Measurements from ENCODE around the gene ATXN8OS.
"Not testable (repeated sequence)": the region's sequence is repeated elsewhere in the genome, so short reads cannot be mapped to it uniquely, and the experiment has no call there.

The ATXN8OS gene

DNA sequence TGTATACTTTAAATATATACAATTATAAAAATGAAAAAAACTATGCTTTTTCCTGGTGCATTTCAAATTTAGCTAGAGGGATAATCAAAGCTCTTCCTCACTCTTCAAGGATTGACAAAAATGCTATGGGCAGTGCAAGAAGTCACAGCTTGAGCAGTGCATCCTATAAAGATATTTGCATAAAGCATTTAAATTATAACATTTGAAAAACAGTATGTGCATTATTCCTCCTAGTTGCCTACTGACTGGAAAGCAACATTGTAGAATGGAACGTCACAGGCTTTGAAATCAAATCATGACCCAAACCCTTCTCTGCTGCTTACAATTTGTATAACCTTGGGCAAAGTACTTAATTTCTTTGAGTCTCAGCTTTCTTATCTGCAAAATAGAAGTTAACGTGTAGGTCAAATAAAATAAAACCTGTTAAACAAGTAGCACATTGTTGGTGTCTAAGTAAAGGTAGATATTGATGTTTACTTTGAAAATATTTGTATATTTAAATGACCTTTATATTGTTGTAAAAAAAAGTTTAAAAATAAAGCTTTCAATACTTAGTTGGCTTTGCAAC, 9.8 kb downstream of the ATXN8OS start:
- no peak overlapping the region for H3K27ac ChIP-seq (ENCODE audit: insufficient read depth, low read depth, low read length, poor library complexity, severe bottlenecking)
- WGBS, 2 experiments = 81 to 95% methylated on average over 2 of the region's 2 CpGs

DNA sequence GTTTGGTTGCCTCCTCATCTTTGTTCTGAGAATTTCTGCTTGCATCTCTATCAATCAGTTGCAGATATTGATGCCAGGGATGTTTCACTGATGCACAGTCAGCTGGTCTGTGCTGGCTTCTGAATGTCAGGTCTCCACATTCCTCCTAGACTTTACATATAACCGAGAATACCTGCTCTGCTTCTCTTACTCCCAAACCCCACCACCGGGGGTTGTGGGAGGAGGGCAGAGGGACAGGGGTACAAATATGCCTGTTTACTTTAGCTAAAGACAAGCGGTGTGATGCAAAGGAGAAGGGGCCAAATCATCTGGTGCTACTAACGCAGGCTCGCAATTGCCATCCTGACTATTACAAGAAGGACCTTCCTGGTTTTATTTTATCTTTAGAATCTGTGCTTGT, 18.1 kb downstream of the ATXN8OS start:
- H3K9me3 ChIP-seq (ENCODE audit: control insufficient read depth, low read length) = no peaks in the 10 kb centered on the region
- no peaks in the 10 kb centered on the region for H3K36me3 ChIP-seq (ENCODE audit: control insufficient read depth, insufficient read depth, low read length)
- WGBS, 2 experiments = 78 to 86% methylated on average over 4 to 5 of the region's 5 CpGs
- H3K4me1 ChIP-seq (ENCODE audit: control insufficient read depth, insufficient read depth, low read length) = no peaks in the 10 kb centered on the region
- H3K27ac ChIP-seq (ENCODE audit: insufficient read depth, low read depth, low read length, poor library complexity, severe bottlenecking) = no peak overlapping the region
- H3K27me3 ChIP-seq (ENCODE audit: control insufficient read depth, insufficient read depth, low read length, poor library complexity, severe bottlenecking) = no peaks in the 10 kb centered on the region
- no peak overlapping the region for H3K4me3 ChIP-seq (ENCODE audit: insufficient read depth, low read depth, low read length)

More for the DNA sequence above, 9.8 kb downstream of the ATXN8OS start:
- Histone ChIP-seq H3K36me3 (ENCODE audit: control insufficient read depth, insufficient read depth, low read length) (no peaks in the 10 kb centered on the region), H3K4me1 (ENCODE audit: control insufficient read depth, insufficient read depth, low read length) (no peaks in the 10 kb centered on the region), H3K4me3 (ENCODE audit: insufficient read depth, low read depth, low read length) (no peak overlapping the region), H3K9me3 (ENCODE audit: control insufficient read depth, low read length) (no peaks in the 10 kb centered on the region), H3K27me3 (ENCODE audit: control insufficient read depth, insufficient read depth, low read length, poor library complexity, severe bottlenecking) (no peaks in the 10 kb centered on the region)

- no peak overlapping the region for H3K4me3 ChIP-seq (ENCODE audit: insufficient read depth, low read depth, low read length)
- H3K27ac ChIP-seq (ENCODE audit: insufficient read depth, low read depth, low read length, poor library complexity, severe bottlenecking) = no peak overlapping the region
- no CpG with 5 or more reads among the region's 2 CpGs for WGBS, 2 experiments
- H3K9me3 ChIP-seq (ENCODE audit: control insufficient read depth, low read length) = no peaks in the 10 kb centered on the region
- no peaks in the 10 kb centered on the region for H3K27me3 ChIP-seq (ENCODE audit: control insufficient read depth, insufficient read depth, low read length, poor library complexity, severe bottlenecking)
- H3K4me1 ChIP-seq (ENCODE audit: control insufficient read depth, insufficient read depth, low read length) = no peaks in the 10 kb centered on the region
- no peaks in the 10 kb centered on the region for H3K36me3 ChIP-seq (ENCODE audit: control insufficient read depth, insufficient read depth, low read length)
Measured at GRCh38 chr13:70128098-70128497, 20.5 kb downstream of the ATXN8OS start.

DNA sequence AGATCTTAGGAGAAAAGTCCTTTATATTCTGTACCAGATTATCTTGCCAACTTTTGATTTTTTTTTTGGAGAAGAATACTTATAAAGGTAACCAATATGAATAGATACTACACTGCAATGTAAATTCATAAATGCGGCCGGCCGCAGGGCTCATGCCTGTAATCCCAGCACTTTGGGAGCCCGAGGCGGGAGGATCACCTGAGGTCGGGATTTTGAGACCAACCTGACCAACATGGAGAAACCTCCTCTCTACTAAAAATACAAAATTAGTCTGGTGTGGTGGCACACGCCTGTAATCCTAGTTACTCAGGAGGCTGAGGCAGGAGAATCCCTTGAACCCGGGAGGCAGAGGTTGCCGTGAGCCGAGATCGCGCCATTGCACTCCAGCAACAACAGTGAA, 35.0 kb downstream of the ATXN8OS start:
- 89 to 91% methylated on average over 12 of the region's 12 CpGs for WGBS, 2 experiments
- not testable (repeated sequence) for H3K9me3 ChIP-seq (ENCODE audit: control insufficient read depth, low read length); H3K4me3 ChIP-seq (ENCODE audit: insufficient read depth, low read depth, low read length); H3K4me1 ChIP-seq (ENCODE audit: control insufficient read depth, insufficient read depth, low read length); H3K36me3 ChIP-seq (ENCODE audit: control insufficient read depth, insufficient read depth, low read length); H3K27ac ChIP-seq (ENCODE audit: insufficient read depth, low read depth, low read length, poor library complexity, severe bottlenecking); H3K27me3 ChIP-seq (ENCODE audit: control insufficient read depth, insufficient read depth, low read length, poor library complexity, severe bottlenecking)

- 55 to 58% methylated on average over 5 of the region's 5 CpGs for WGBS, 2 experiments
- H3K27me3 ChIP-seq (ENCODE audit: control insufficient read depth, insufficient read depth, low read length, poor library complexity, severe bottlenecking) = no peaks in the 10 kb centered on the region
- no peaks in the 10 kb centered on the region for H3K4me1 ChIP-seq (ENCODE audit: control insufficient read depth, insufficient read depth, low read length)
- H3K9me3 ChIP-seq (ENCODE audit: control insufficient read depth, low read length) = no peaks in the 10 kb centered on the region
- H3K4me3 ChIP-seq (ENCODE audit: insufficient read depth, low read depth, low read length) = no peak overlapping the region
- no peaks in the 10 kb centered on the region for H3K36me3 ChIP-seq (ENCODE audit: control insufficient read depth, insufficient read depth, low read length)
- no peak overlapping the region for H3K27ac ChIP-seq (ENCODE audit: insufficient read depth, low read depth, low read length, poor library complexity, severe bottlenecking)
Measured at GRCh38 chr13:70162141-70162540, 54.5 kb downstream of the ATXN8OS start.

- no peaks in the 10 kb centered on the region for H3K27me3 ChIP-seq (ENCODE audit: control insufficient read depth, insufficient read depth, low read length, poor library complexity, severe bottlenecking)
- H3K9me3 ChIP-seq (ENCODE audit: control insufficient read depth, low read length) = no peaks in the 10 kb centered on the region
- no peak overlapping the region for H3K4me3 ChIP-seq (ENCODE audit: insufficient read depth, low read depth, low read length)
- H3K27ac ChIP-seq (ENCODE audit: insufficient read depth, low read depth, low read length, poor library complexity, severe bottlenecking) = no peak overlapping the region
- no peaks in the 10 kb centered on the region for H3K36me3 ChIP-seq (ENCODE audit: control insufficient read depth, insufficient read depth, low read length)
- 100% methylated on average over 2 to 4 of the region's 5 CpGs for WGBS, 2 experiments
- no peaks in the 10 kb centered on the region for H3K4me1 ChIP-seq (ENCODE audit: control insufficient read depth, insufficient read depth, low read length)
Measured at GRCh38 chr13:70170689-70171088, 63.1 kb downstream of the ATXN8OS start.

DNA sequence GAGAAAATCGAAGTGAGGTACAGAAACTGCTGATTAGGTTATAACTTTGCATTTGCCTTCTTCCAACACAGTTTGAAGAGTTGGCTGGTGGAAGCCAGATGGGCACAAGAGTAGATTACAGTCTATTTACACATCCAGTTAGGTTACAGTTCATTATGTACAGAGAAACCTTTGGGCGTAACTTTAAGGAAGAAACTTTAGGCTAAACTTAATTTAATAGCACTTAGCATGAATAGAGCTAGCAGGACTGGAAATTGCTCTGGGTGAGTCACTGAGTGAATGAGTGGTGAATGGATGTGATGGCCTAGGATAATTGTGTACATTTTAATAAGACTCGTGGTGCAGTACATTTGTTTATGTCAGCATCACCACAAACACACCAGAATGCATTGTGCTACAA, 63.5 kb downstream of the ATXN8OS start:
- H3K4me1 ChIP-seq (ENCODE audit: control insufficient read depth, insufficient read depth, low read length) = no peaks in the 10 kb centered on the region
- 96 to 98% methylated on average over 2 to 3 of the region's 3 CpGs for WGBS, 2 experiments
- H3K27ac ChIP-seq (ENCODE audit: insufficient read depth, low read depth, low read length, poor library complexity, severe bottlenecking) = no peak overlapping the region
- H3K36me3 ChIP-seq (ENCODE audit: control insufficient read depth, insufficient read depth, low read length) = no peaks in the 10 kb centered on the region
- no peak overlapping the region for H3K4me3 ChIP-seq (ENCODE audit: insufficient read depth, low read depth, low read length)
- no peaks in the 10 kb centered on the region for H3K27me3 ChIP-seq (ENCODE audit: control insufficient read depth, insufficient read depth, low read length, poor library complexity, severe bottlenecking)
- H3K9me3 ChIP-seq (ENCODE audit: control insufficient read depth, low read length) = no peaks in the 10 kb centered on the region

DNA sequence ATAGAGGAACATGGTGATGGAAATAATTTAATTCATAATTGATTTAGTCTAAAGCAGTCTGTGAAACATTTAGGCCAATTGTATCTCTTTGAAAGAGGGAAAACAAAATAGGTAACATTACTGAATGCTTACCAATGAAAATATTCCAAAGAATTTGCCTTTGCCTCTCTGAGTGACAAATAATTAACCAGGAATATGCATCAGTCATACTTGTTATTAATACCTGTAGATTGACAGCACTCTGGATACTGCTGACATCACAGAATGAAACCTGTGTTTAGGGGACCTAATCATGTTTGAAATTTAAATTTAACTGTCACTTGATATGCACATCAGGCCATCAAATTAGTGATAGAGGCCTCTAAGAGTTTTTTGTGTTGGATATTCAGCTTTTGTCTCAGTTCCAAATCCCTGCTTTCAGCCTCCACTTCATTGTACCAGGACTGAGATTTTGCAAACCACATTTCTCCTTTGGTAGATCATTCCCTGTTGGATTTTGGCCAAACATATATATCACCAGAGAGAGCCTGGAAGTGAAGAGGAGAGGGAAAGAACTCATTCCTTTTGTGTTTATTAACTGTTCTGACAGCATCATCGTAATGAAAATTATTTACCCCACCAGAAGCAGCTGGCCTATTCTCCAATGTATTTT, 65.4 kb downstream of the ATXN8OS start:
- no peaks in the 10 kb centered on the region for H3K36me3 ChIP-seq (ENCODE audit: control insufficient read depth, insufficient read depth, low read length)
- no peak overlapping the region for H3K4me3 ChIP-seq (ENCODE audit: insufficient read depth, low read depth, low read length)
- H3K4me1 ChIP-seq (ENCODE audit: control insufficient read depth, insufficient read depth, low read length) = no peaks in the 10 kb centered on the region
- H3K27me3 ChIP-seq (ENCODE audit: control insufficient read depth, insufficient read depth, low read length, poor library complexity, severe bottlenecking) = no peaks in the 10 kb centered on the region
- no peak overlapping the region for H3K27ac ChIP-seq (ENCODE audit: insufficient read depth, low read depth, low read length, poor library complexity, severe bottlenecking)
- 97 to 100% methylated on average over 1 of the region's 1 CpG for WGBS, 2 experiments
- no peaks in the 10 kb centered on the region for H3K9me3 ChIP-seq (ENCODE audit: control insufficient read depth, low read length)

- Histone ChIP-seq H3K27ac (ENCODE audit: insufficient read depth, low read depth, low read length, poor library complexity, severe bottlenecking) (no peak overlapping the region), H3K4me3 (ENCODE audit: insufficient read depth, low read depth, low read length) (no peak overlapping the region), H3K9me3 (ENCODE audit: control insufficient read depth, low read length) (no peaks in the 10 kb centered on the region), H3K27me3 (ENCODE audit: control insufficient read depth, insufficient read depth, low read length, poor library complexity, severe bottlenecking) (no peaks in the 10 kb centered on the region), H3K36me3 (ENCODE audit: control insufficient read depth, insufficient read depth, low read length) (no peaks in the 10 kb centered on the region), H3K4me1 (ENCODE audit: control insufficient read depth, insufficient read depth, low read length) (no peaks in the 10 kb centered on the region)
- 63 to 76% methylated on average over 1 of the region's 1 CpG for WGBS, 2 experiments
Measured at GRCh38 chr13:70173598-70173959, 66.0 kb downstream of the ATXN8OS start.

DNA sequence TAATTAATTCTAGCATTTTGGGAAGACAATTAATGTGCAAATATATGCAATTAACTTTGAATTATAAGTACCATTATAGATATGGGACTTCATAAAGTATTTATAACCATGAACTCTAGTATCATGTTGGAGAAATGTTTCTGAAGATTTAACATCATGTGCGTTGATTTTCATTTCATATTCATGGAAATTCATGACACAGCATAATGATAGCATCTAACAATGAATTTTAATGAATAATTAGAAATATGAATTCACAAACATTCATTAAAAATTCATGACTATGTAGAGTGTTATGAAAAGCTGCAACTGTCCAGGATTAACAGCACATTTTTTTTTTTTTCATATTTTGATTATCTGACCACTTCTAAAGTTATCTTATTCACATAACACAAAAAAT, 70.7 kb downstream of the ATXN8OS start:
- H3K36me3 ChIP-seq (ENCODE audit: control insufficient read depth, insufficient read depth, low read length) = no peaks in the 10 kb centered on the region
- WGBS, 2 experiments = 100% methylated on average over 1 of the region's 1 CpG; no CpG with 5 or more reads in 1 of the 2 experiments
- H3K27ac ChIP-seq (ENCODE audit: insufficient read depth, low read depth, low read length, poor library complexity, severe bottlenecking) = no peak overlapping the region
- H3K4me3 ChIP-seq (ENCODE audit: insufficient read depth, low read depth, low read length) = no peak overlapping the region
- no peaks in the 10 kb centered on the region for H3K4me1 ChIP-seq (ENCODE audit: control insufficient read depth, insufficient read depth, low read length)
- H3K9me3 ChIP-seq (ENCODE audit: control insufficient read depth, low read length) = no peaks in the 10 kb centered on the region
- H3K27me3 ChIP-seq (ENCODE audit: control insufficient read depth, insufficient read depth, low read length, poor library complexity, severe bottlenecking) = no peaks in the 10 kb centered on the region
